HUES64 (cell line): Measurements from ENCODE around the gene CEBPG.

Experiments
- H3K27ac ChIP-seq: 2 replicates; pipeline ENCODE4 v1.7.0; 2013; ENCODE audit warnings: low read depth, low read length, inconsistent platforms
- H3K27me3 ChIP-seq: 2 replicates; pipeline ENCODE4 v1.6.1; 2013; ENCODE audit warnings: mild to moderate bottlenecking, low read length; ENCODE audit not compliant: insufficient read depth
- H3K36me3 ChIP-seq: 2 replicates; pipeline ENCODE4 v1.6.1; 2013; ENCODE audit warnings: mild to moderate bottlenecking, low read length; ENCODE audit not compliant: insufficient read depth
- H3K4me1 ChIP-seq: 2 replicates; pipeline ENCODE4 v1.6.1; 2013; ENCODE audit warnings: mild to moderate bottlenecking, low read length, moderate library complexity; ENCODE audit not compliant: insufficient read depth
- H3K4me3 ChIP-seq: 2 replicates; pipeline ENCODE4 v1.5.1; 2013; ENCODE audit warnings: mild to moderate bottlenecking, low read length, moderate library complexity
- H3K9ac ChIP-seq: 2 replicates; pipeline ENCODE4 v1.6.1; 2013; ENCODE audit warnings: mild to moderate bottlenecking, low read depth, low read length
- H3K9me3 ChIP-seq: 2 replicates; pipeline ENCODE4 v1.6.1; 2013; ENCODE audit warnings: low read depth, low read length; ENCODE audit not compliant: insufficient read depth
- WGBS: fragments of 150-250, 120-280 bp; methylation state at CpG from one replicate; pipeline ENCODE4 v1.1.7; 2013; ENCODE audit warnings: missing lambda C conversion rate; 5-methylcytosine and 5-hydroxymethylcytosine counted together

Gene CEBPG

GRCh38 chr19:33390908-33391630 lies 17.6 kb downstream of the CEBPG start:
- H3K9me3 ChIP-seq = no peaks in the 10 kb centered on the region
- no peak overlapping the region for H3K9ac ChIP-seq
- no peak overlapping the region for H3K27ac ChIP-seq
- 0 out of 2 replicates have a peak, but pooled peaks cover 11% of the 10 kb centered on the region for H3K36me3 ChIP-seq
- H3K4me3 ChIP-seq = no peak overlapping the region
- WGBS = 93% methylated on average over 24 of the region's 24 CpGs
- no peaks in the 10 kb centered on the region for H3K27me3 ChIP-seq
- no peaks in the 10 kb centered on the region for H3K4me1 ChIP-seq

DNA sequence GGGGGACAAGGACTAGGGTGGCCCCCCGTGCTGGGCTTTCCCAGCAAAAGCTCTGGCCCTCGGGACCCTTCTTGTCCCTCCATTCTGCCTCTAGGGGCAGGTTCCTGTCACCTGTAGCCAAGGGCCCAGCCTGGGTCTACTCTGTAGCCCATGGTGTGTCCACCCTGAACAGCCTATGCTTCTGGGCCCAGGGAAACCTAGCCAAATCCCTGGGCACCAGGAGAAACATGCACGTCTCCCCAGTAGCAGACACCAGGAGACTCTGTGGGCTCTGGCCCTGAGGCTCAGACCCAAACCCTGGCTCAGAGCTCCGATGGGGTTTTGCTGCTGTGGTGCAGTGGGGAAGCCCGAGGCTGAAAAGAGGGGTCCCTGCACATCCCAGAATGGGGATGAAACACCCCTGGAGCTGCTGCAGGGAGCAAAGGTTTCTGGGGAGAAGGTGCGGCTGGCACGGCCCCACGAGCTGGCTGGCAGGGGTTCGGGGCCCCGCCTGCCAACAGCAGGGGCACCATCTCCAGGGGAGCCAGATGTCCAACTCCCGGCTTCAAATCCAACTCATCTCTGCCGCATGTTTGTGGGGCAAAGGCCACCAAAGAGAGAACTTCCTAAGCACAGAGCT lies 18.2 kb downstream of the CEBPG start:
- Histone ChIP-seq H3K36me3 (0 out of 2 replicates have a peak, but pooled peaks cover 9% of the 10 kb centered on the region), H3K9me3 (no peaks in the 10 kb centered on the region), H3K27ac (no peak overlapping the region), H3K9ac (no peak overlapping the region), H3K4me3 (no peak overlapping the region), H3K4me1 (peaks cover under 1% of the 10 kb centered on the region; the same call in 1 of the 2 replicates), H3K27me3 (no peaks in the 10 kb centered on the region)
- 95% methylated on average over 12 of the region's 12 CpGs for WGBS

GRCh38 chr19:33392341-33393285 lies 19.1 kb downstream of the CEBPG start:
- Histone ChIP-seq H3K9me3 (no peaks in the 10 kb centered on the region), H3K27ac (no peak overlapping the region), H3K36me3 (0 out of 2 replicates have a peak, but pooled peaks cover under 1% of the 10 kb centered on the region), H3K4me1 (peaks cover 6% of the 10 kb centered on the region; the same call in 1 of the 2 replicates), H3K9ac (no peak overlapping the region; the same call in 1 of the 2 replicates), H3K4me3 (no peak overlapping the region), H3K27me3 (no peaks in the 10 kb centered on the region)
- WGBS = 93% methylated on average over 39 of the region's 39 CpGs

DNA sequence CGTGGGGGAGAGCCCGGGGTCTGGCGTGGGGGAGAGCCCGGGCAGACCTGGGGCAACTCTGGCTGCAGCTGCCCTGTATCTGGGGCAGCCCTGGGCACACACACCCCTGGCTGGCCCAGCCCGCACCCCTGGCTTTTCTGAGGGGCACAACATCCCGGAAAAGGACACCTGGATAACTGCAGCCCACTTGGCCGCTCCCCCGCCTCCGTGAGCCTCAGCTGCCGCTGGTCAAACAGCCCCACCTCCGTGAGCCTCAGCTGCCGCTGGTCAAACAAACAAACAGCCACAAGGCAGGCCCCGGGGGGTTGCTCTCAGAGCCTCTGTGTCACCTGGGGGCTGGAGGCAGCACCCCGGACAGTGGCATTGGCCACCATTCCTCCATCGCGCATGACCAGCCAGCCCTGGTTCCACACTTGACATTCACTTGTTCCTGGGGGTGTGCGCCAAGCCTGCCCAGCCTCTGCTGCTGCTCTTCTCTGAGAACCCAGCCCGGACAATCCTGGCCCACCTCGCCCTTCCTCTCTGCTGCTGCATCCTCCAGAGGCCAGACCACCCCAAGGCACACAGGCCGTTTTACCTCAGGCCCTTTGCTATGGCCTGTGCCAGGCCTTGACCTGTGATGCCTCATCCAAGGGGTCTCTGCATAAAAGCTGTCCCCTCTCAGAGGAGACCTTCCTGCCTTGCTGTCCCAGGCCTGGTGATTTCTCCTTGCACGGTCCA lies 19.9 kb downstream of the CEBPG start:
- Histone ChIP-seq H3K4me3 (no peak overlapping the region), H3K4me1 (peaks cover 6% of the 10 kb centered on the region; the same call in 1 of the 2 replicates), H3K27ac (no peak overlapping the region), H3K27me3 (no peaks in the 10 kb centered on the region), H3K36me3 (no peaks in the 10 kb centered on the region), H3K9ac (no peak overlapping the region), H3K9me3 (no peaks in the 10 kb centered on the region)
- 82% methylated on average over 21 of the region's 21 CpGs for whole genome bisulfite sequencing

DNA sequence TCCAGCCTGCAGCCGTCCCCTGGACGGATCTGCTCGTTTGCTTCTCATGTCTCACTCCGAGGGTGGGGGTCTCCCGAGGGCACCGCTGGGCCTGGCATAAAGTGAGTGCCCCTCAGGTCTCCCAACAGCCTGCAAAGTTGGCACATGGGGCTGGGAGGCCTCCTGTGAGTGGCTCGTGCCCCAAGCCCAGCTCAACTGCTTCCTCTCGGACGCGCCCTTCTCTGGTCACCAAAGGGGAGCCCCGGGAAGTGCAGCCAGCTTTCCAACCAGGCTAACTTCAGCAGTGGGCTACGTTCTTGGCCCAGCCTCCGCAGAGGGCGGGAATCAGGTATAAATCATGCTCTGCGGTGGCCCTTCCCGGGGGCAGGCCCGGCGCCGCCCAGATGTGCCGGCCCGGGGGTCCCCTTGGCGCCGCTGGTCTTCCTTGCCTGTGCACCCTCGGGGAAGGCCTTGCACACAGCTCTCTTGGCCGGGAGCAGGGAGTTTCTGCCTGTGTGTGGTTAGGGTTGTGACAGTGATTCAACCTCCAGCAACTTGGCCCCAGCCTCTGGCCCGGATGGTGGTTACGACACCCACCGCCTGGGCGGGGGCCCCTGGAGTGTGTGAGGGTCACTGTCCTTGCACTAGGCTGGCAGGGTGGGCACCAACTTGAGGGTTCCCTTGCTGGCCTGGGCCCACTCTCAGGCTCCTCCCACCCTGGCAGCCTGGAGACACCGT lies 20.7 kb downstream of the CEBPG start:
- Histone ChIP-seq H3K36me3 (no peaks in the 10 kb centered on the region), H3K4me3 (no peak overlapping the region), H3K9ac (no peak overlapping the region), H3K4me1 (peaks cover 6% of the 10 kb centered on the region; the same call in 1 of the 2 replicates), H3K27me3 (no peaks in the 10 kb centered on the region), H3K27ac (no peak overlapping the region), H3K9me3 (no peaks in the 10 kb centered on the region)
- WGBS = 94% methylated on average over 30 of the region's 30 CpGs

GRCh38 chr19:33394723-33395560 lies 21.4 kb downstream of the CEBPG start:
- WGBS = 91% methylated on average over 19 of the region's 19 CpGs
- H3K27ac ChIP-seq = no peak overlapping the region
- H3K27me3 ChIP-seq = no peaks in the 10 kb centered on the region
- H3K4me1 ChIP-seq = peaks cover 6% of the 10 kb centered on the region; the same call in 1 of the 2 replicates
- H3K4me3 ChIP-seq = no peak overlapping the region
- H3K9ac ChIP-seq = no peak overlapping the region
- H3K36me3 ChIP-seq = no peaks in the 10 kb centered on the region
- no peaks in the 10 kb centered on the region for H3K9me3 ChIP-seq

GRCh38 chr19:33395561-33396550 lies 22.3 kb downstream of the CEBPG start:
- WGBS = 93% methylated on average over 31 of the region's 31 CpGs
- H3K27ac ChIP-seq = no peak overlapping the region
- no peak overlapping the region for H3K4me3 ChIP-seq
- H3K9me3 ChIP-seq = no peaks in the 10 kb centered on the region
- H3K9ac ChIP-seq = no peak overlapping the region
- H3K4me1 ChIP-seq = peaks cover 6% of the 10 kb centered on the region; the same call in 1 of the 2 replicates
- H3K27me3 ChIP-seq = no peaks in the 10 kb centered on the region
- H3K36me3 ChIP-seq = no peaks in the 10 kb centered on the region

DNA sequence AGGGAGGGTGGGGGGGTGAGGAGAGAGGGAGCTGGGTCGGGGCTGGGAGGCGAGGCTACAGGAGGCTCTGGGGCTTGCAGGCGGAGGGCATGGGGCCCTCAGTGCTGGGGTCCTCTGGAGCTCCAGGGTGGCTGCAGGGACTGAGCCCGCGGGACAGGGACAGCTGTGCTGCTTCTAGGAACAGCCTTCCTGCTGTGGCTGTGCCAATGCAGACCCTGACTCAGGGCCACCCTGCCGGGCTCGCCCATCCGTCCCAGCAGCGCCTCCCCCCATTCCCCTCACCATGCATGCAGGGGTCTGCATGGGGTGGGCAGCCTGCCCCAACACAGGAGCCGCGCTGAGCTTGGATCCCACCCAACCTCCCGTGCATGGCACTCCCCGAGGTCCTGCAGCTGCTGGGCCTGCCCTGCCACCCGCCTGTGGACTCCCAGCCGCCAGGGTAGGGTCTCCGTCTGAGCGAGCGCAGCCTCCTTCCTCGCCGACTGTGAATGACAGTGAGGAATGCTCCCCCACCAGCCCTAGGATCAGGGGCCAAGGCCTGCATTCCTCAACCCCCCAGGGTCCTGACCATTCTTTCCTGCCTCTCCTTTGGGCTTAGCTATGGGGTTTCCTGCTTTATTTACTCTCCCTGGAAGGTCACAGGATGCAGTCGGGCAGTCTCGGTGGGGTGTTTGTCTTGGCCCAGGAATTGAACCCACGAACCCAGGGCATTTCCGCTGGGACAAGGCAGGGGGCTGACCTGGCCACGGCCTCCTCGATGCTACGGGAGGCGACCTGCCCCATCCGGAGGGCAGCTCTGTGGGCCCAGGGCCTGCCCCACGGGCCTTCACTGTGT lies 23.4 kb downstream of the CEBPG start:
- peaks cover 6% of the 10 kb centered on the region; the same call in 1 of the 2 replicates for H3K4me1 ChIP-seq
- H3K9ac ChIP-seq = no peak overlapping the region
- H3K9me3 ChIP-seq = no peaks in the 10 kb centered on the region
- no peak overlapping the region for H3K4me3 ChIP-seq
- WGBS = 66% methylated on average over 30 of the region's 30 CpGs
- no peak overlapping the region for H3K27ac ChIP-seq
- no peaks in the 10 kb centered on the region for H3K27me3 ChIP-seq
- H3K36me3 ChIP-seq = no peaks in the 10 kb centered on the region
